Measurements from ENCODE around the gene GH1. TPM values are rescaled to one million over a fixed set of nuclear protein-coding genes. Genes with fewer than 3 reads are reported as not detected.
"Not testable (repeated sequence)": the region's sequence is repeated elsewhere in the genome, so short reads cannot be mapped to it uniquely, and the experiment has no call there.

The GH1 gene
- total and polyA plus RNA-seq, 2 experiments from 2014 or later, result not detected

- H4K20me1 ChIP-seq (ENCODE audit: insufficient read depth, poor library complexity, severe bottlenecking), result no peaks in the 10 kb centered on the region
- no peak overlapping the region for H2AFZ ChIP-seq
- no peaks in the 10 kb centered on the region for H3K9me3 ChIP-seq (ENCODE audit: low read depth)
- H3K27me3 ChIP-seq, result no peaks in the 10 kb centered on the region
- no peaks in the 10 kb centered on the region for H3K79me2 ChIP-seq
- H3K4me2 ChIP-seq, result no peak overlapping the region
- no peaks in the 10 kb centered on the region for H3K4me1 ChIP-seq (ENCODE audit: insufficient read depth)
- H3K4me3 ChIP-seq, result no peak overlapping the region
- H3K27ac ChIP-seq, result no peak overlapping the region
- no peaks in the 10 kb centered on the region for H3K9me2 ChIP-seq (replicated peaks; ENCODE audit: insufficient read depth)
- no peaks in the 10 kb centered on the region for H3K36me3 ChIP-seq (replicated peaks; ENCODE audit: insufficient read depth, low read depth)
- no peak for DNase-seq (ENCODE audit: low spot score)
- 85% methylated on average over 12 of the region's 12 CpGs for WGBS (ENCODE audit: low lambda C conversion rate, missing lambda C conversion rate)
- no peak for TF ChIP-seq EZH2 (IDR thresholded peaks at IDR 0.05; ENCODE audit: borderline replicate concordance)
- no peak for TF ChIP-seq EZH2phosphoT487 (IDR thresholded peaks at IDR 0.05; ENCODE audit: low read depth, severe bottlenecking, unreplicated experiment)
- no peak for TF ChIP-seq CTCF (IDR thresholded peaks at IDR 0.05; ENCODE audit: poor library complexity)
Observed at GRCh38 chr17:63880706-63881105, 37.9 kb downstream of the GH1 start.

GRCh38 chr17:63878413-63878812, 40.2 kb downstream of the GH1 start:
- 91% methylated on average over 9 of the region's 9 CpGs for WGBS (ENCODE audit: low lambda C conversion rate, missing lambda C conversion rate)
- not testable (repeated sequence) for H4K20me1 ChIP-seq (ENCODE audit: insufficient read depth, poor library complexity, severe bottlenecking); H3K4me2 ChIP-seq; H3K27me3 ChIP-seq; H3K27ac ChIP-seq; DNase-seq (ENCODE audit: low spot score); H3K36me3 ChIP-seq (replicated peaks; ENCODE audit: insufficient read depth, low read depth); H3K79me2 ChIP-seq; H3K9me3 ChIP-seq (ENCODE audit: low read depth); H2AFZ ChIP-seq; H3K9me2 ChIP-seq (replicated peaks; ENCODE audit: insufficient read depth); H3K4me3 ChIP-seq; H3K4me1 ChIP-seq (ENCODE audit: insufficient read depth)

GRCh38 chr17:63874693-63875092, 43.9 kb downstream of the GH1 start:
- not testable (repeated sequence) for H2AFZ ChIP-seq; H3K4me2 ChIP-seq; H3K36me3 ChIP-seq (replicated peaks; ENCODE audit: insufficient read depth, low read depth); H3K4me3 ChIP-seq; H3K27me3 ChIP-seq; H3K4me1 ChIP-seq (ENCODE audit: insufficient read depth); H3K9me2 ChIP-seq (replicated peaks; ENCODE audit: insufficient read depth); H3K79me2 ChIP-seq; H3K27ac ChIP-seq; H3K9me3 ChIP-seq (ENCODE audit: low read depth); DNase-seq (ENCODE audit: low spot score); H4K20me1 ChIP-seq (ENCODE audit: insufficient read depth, poor library complexity, severe bottlenecking)
- 91% methylated on average over 6 of the region's 6 CpGs for WGBS (ENCODE audit: low lambda C conversion rate, missing lambda C conversion rate)

GRCh38 chr17:63874061-63874626, 44.5 kb downstream of the GH1 start:
- not testable (repeated sequence) for H3K36me3 ChIP-seq (replicated peaks; ENCODE audit: insufficient read depth, low read depth); H3K27me3 ChIP-seq; H3K79me2 ChIP-seq; H3K4me1 ChIP-seq (ENCODE audit: insufficient read depth); H2AFZ ChIP-seq; DNase-seq (ENCODE audit: low spot score); H3K9me3 ChIP-seq (ENCODE audit: low read depth); H3K9me2 ChIP-seq (replicated peaks; ENCODE audit: insufficient read depth); H4K20me1 ChIP-seq (ENCODE audit: insufficient read depth, poor library complexity, severe bottlenecking); H3K4me3 ChIP-seq; H3K4me2 ChIP-seq; H3K27ac ChIP-seq
- WGBS (ENCODE audit: low lambda C conversion rate, missing lambda C conversion rate), result 85% methylated on average over 6 of the region's 8 CpGs

- not testable (repeated sequence) for H4K20me1 ChIP-seq (ENCODE audit: insufficient read depth, poor library complexity, severe bottlenecking); H2AFZ ChIP-seq; H3K79me2 ChIP-seq; H3K4me1 ChIP-seq (ENCODE audit: insufficient read depth); H3K27ac ChIP-seq; H3K36me3 ChIP-seq (replicated peaks; ENCODE audit: insufficient read depth, low read depth); H3K4me3 ChIP-seq; H3K9me3 ChIP-seq (ENCODE audit: low read depth); H3K9me2 ChIP-seq (replicated peaks; ENCODE audit: insufficient read depth); DNase-seq (ENCODE audit: low spot score); H3K4me2 ChIP-seq; H3K27me3 ChIP-seq
- WGBS (ENCODE audit: low lambda C conversion rate, missing lambda C conversion rate), result 86% methylated on average over 6 of the region's 7 CpGs
Observed at GRCh38 chr17:63873577-63873976, 45.1 kb downstream of the GH1 start, which contains the start of gene CSH2. Gene CSH2, minus strand, starts transcription at chr17:63873677. Its CDS starts 63 bp downstream, at chr17:63873614.

GRCh38 chr17:63871646-63872365, 46.8 kb downstream of the GH1 start:
- 96% methylated on average over 11 of the region's 15 CpGs for WGBS (ENCODE audit: low lambda C conversion rate, missing lambda C conversion rate)
- H3K4me2 ChIP-seq; H3K27me3 ChIP-seq; H3K9me2 ChIP-seq (replicated peaks; ENCODE audit: insufficient read depth); H3K79me2 ChIP-seq; H2AFZ ChIP-seq; H3K4me3 ChIP-seq; H3K9me3 ChIP-seq (ENCODE audit: low read depth); H3K4me1 ChIP-seq (ENCODE audit: insufficient read depth); DNase-seq (ENCODE audit: low spot score); H3K36me3 ChIP-seq (replicated peaks; ENCODE audit: insufficient read depth, low read depth); H3K27ac ChIP-seq; H4K20me1 ChIP-seq (ENCODE audit: insufficient read depth, poor library complexity, severe bottlenecking): not testable (repeated sequence)

- H3K4me2 ChIP-seq; H4K20me1 ChIP-seq (ENCODE audit: insufficient read depth, poor library complexity, severe bottlenecking); H3K79me2 ChIP-seq; H3K4me1 ChIP-seq (ENCODE audit: insufficient read depth); DNase-seq (ENCODE audit: low spot score); H3K4me3 ChIP-seq; H3K27ac ChIP-seq; H2AFZ ChIP-seq; H3K27me3 ChIP-seq; H3K36me3 ChIP-seq (replicated peaks; ENCODE audit: insufficient read depth, low read depth); H3K9me3 ChIP-seq (ENCODE audit: low read depth); H3K9me2 ChIP-seq (replicated peaks; ENCODE audit: insufficient read depth): not testable (repeated sequence)
- 93% methylated on average over 4 of the region's 4 CpGs for WGBS (ENCODE audit: low lambda C conversion rate, missing lambda C conversion rate)
Observed at GRCh38 chr17:63870292-63870665, 48.4 kb downstream of the GH1 start.
